Subcutaneous abdominal adipose tissue (tissue), 5 donors: ENCODE measurements around the gene CBLN3.
"Not testable (repeated sequence)": the region's sequence is repeated elsewhere in the genome, so short reads cannot be mapped to it uniquely, and the experiment has no call there.

Source experiments
- H3K27ac ChIP-seq: one replicate; pipeline ENCODE4 v1.7.0; 2013; ENCODE audit warnings: low read depth, mild to moderate bottlenecking, inconsistent platforms, low read length, moderate library complexity
- H3K27me3 ChIP-seq, 5 donors: one replicate each; pipeline ENCODE4 v1.7.0; 2013; ENCODE audit warnings: low read length in 5 of 5, inconsistent platforms in 1 of 5; ENCODE audit not compliant: control insufficient read depth in 5 of 5, insufficient read depth in 4 of 5
- H3K36me3 ChIP-seq, 5 donors: one replicate each; pipeline ENCODE4 v1.7.0; 2013; ENCODE audit warnings: low read length in 5 of 5; ENCODE audit not compliant: control insufficient read depth in 5 of 5, insufficient read depth in 5 of 5
- H3K4me1 ChIP-seq, 5 donors: one replicate each; pipeline ENCODE4 v1.7.0; 2013; ENCODE audit warnings: low read length in 5 of 5, mild to moderate bottlenecking in 3 of 5, moderate library complexity in 1 of 5; ENCODE audit not compliant: control insufficient read depth in 5 of 5, insufficient read depth in 5 of 5
- H3K4me3 ChIP-seq, 5 donors: one replicate each; pipeline ENCODE4 v1.7.0; 2013; ENCODE audit warnings: low read length in 5 of 5, low read depth in 1 of 5
- H3K9ac ChIP-seq, 5 donors: one replicate each; pipeline ENCODE4 v1.7.0; 2013; ENCODE audit warnings: low read length in 5 of 5, mild to moderate bottlenecking in 4 of 5, moderate library complexity in 3 of 5
- H3K9me3 ChIP-seq, 5 donors: one replicate each; pipeline ENCODE4 v1.7.0; 2013; ENCODE audit warnings: low read length in 5 of 5; ENCODE audit not compliant: control insufficient read depth in 5 of 5
- donor health status: healthy.
- donor health status: healthy.
- donor health status: healthy.
- donor health status: healthy.
- donor health status: healthy.

Gene CBLN3

DNA sequence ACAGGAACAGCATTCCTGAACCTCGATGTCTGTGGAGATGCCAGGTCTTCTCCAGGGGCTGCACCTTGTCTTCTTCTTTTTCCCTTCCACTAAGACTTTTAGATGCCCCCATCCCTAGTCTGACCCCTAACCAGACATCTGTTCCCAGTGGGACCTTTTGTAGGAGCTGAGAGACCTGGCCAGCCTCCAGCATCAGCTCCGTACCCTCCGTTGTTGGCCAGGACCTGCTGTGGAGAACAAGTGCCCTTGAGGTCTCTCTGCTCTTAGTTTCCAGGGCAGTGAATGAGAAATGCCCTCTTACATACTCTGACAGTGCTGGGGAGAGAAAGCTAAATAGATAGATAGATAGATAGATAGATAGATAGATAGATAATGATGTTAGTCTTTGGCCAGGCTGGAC, 29.9 kb upstream of the CBLN3 start:
- H3K4me3 ChIP-seq = no peak overlapping the region
- H3K9ac ChIP-seq = no peak overlapping the region
- no peak overlapping the region for H3K27ac ChIP-seq
- no peaks in the 10 kb centered on the region for H3K36me3 ChIP-seq
- H3K4me1 ChIP-seq = peaks cover 0 to 18% (median 10%) of the 10 kb centered on the region in 5 donors
- peaks cover 0 to 2% (median 0%) of the 10 kb centered on the region in 5 donors for H3K9me3 ChIP-seq
- no peaks in the 10 kb centered on the region for H3K27me3 ChIP-seq

DNA sequence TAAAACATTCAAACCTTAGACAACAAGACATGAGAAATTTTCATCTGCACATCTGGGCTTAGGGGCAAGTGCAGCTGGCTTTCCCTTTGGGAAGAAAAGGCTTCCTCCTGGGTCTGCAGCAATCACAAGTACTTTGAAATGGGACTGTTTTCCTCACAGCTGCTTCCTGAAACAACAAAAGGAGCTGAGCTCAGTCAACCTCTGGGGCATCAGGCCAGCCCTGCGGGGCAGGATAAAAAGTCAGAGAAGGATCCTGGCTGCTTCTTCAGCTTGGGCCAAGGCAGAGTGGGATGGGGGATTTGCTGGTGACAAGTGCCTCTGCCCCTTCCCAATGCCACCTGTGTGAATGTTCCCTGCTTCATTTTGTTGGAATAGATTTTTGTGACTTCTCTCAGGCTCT, 29.3 kb upstream of the CBLN3 start:
- H3K4me1 ChIP-seq = peaks cover 0 to 18% (median 10%) of the 10 kb centered on the region in 5 donors
- peaks cover 0 to 2% (median 0%) of the 10 kb centered on the region in 5 donors for H3K9me3 ChIP-seq
- H3K4me3 ChIP-seq = no peak overlapping the region
- H3K9ac ChIP-seq = no peak overlapping the region
- no peaks in the 10 kb centered on the region for H3K27me3 ChIP-seq
- no peak overlapping the region for H3K27ac ChIP-seq
- no peaks in the 10 kb centered on the region for H3K36me3 ChIP-seq

- Histone ChIP-seq H3K4me1 (peaks cover 0 to 18% (median 10%) of the 10 kb centered on the region in 5 donors), H3K27me3 (no peaks in the 10 kb centered on the region), H3K4me3 (no peak overlapping the region), H3K9ac (no peak overlapping the region), H3K36me3 (no peaks in the 10 kb centered on the region), H3K27ac (no peak overlapping the region), H3K9me3 (peaks cover 0 to 2% (median 0%) of the 10 kb centered on the region in 5 donors)
These were observed 27.5 kb upstream of the CBLN3 start for GRCh38 chr14:24456980-24457379.

- not testable (repeated sequence) for H3K36me3 ChIP-seq, H3K4me3 ChIP-seq, H3K9me3 ChIP-seq, H3K27ac ChIP-seq, H3K4me1 ChIP-seq, H3K27me3 ChIP-seq, H3K9ac ChIP-seq
These were observed 21.4 kb upstream of the CBLN3 start for GRCh38 chr14:24450828-24451227.

GRCh38 chr14:24443053-24443665, 13.7 kb upstream of the CBLN3 start:
- Histone ChIP-seq H3K9ac (peak overlapping the region in 4 of 5 donors; percentile 75 to 97 (median 86)), H3K4me3 (peak overlapping the region; percentile 65 to 93 (median 89)), H3K27me3 (no peaks in the 10 kb centered on the region), H3K36me3 (peaks cover 4 to 31% (median 27%) of the 10 kb centered on the region in 5 donors), H3K27ac (peak overlapping the region; percentile 100), H3K9me3 (no peaks in the 10 kb centered on the region), H3K4me1 (peaks cover 5 to 43% (median 35%) of the 10 kb centered on the region in 5 donors)

- Histone ChIP-seq H3K9me3 (no peaks in the 10 kb centered on the region), H3K4me1 (peaks cover 7 to 50% (median 39%) of the 10 kb centered on the region in 5 donors), H3K9ac (peak within 1 kb of the TSS; percentile 88 to 97 (median 96)), H3K27ac (peak within 1 kb of the TSS; percentile 100), H3K27me3 (no peaks in the 10 kb centered on the region), H3K36me3 (peaks cover 8 to 38% (median 34%) of the 10 kb centered on the region in 5 donors), H3K4me3 (peak within 1 kb of the TSS; percentile 72 to 93 (median 89))
These were observed 13.0 kb upstream of the CBLN3 start, which contains the start of gene SDR39U1 for GRCh38 chr14:24442240-24443052. SDR39U1 (minus strand) TSS chr14:24442776; CDS start chr14:24442769, 7 bp downstream.

GRCh38 chr14:24441904-24442239, 12.4 kb upstream of the CBLN3 start:
- peaks cover 9 to 56% (median 45%) of the 10 kb centered on the region in 5 donors for H3K4me1 ChIP-seq
- H3K27me3 ChIP-seq = no peaks in the 10 kb centered on the region
- H3K9me3 ChIP-seq = no peaks in the 10 kb centered on the region
- H3K36me3 ChIP-seq = peaks cover 8 to 44% (median 39%) of the 10 kb centered on the region in 5 donors
- H3K27ac ChIP-seq = peak overlapping the region; percentile 100
- H3K9ac ChIP-seq = peak overlapping the region; percentile 11 to 97 (median 96)
- H3K4me3 ChIP-seq = peak overlapping the region; percentile 72 to 93 (median 81)

- Histone ChIP-seq H3K4me1 (peaks cover 9 to 60% (median 49%) of the 10 kb centered on the region in 5 donors), H3K36me3 (peaks cover 8 to 45% (median 41%) of the 10 kb centered on the region in 5 donors), H3K4me3 (peak overlapping the region; percentile 72 to 93 (median 81)), H3K27ac (peak overlapping the region; percentile 100), H3K9me3 (no peaks in the 10 kb centered on the region), H3K9ac (peak overlapping the region; percentile 11 to 96 (median 88)), H3K27me3 (no peaks in the 10 kb centered on the region)
These were observed 12.0 kb upstream of the CBLN3 start for GRCh38 chr14:24441485-24441884.

GRCh38 chr14:24440606-24441399, 11.3 kb upstream of the CBLN3 start:
- Histone ChIP-seq H3K27me3 (no peaks in the 10 kb centered on the region), H3K36me3 (peaks cover 8 to 52% (median 46%) of the 10 kb centered on the region in 5 donors), H3K9me3 (no peaks in the 10 kb centered on the region), H3K4me3 (peak overlapping the region in 1 of 5 donors; percentile 19), H3K27ac (peak overlapping the region; percentile 100), H3K9ac (peak overlapping the region in 3 of 5 donors; percentile 8 to 45 (median 35)), H3K4me1 (peaks cover 10 to 66% (median 56%) of the 10 kb centered on the region in 5 donors)
